Activated naive CD4-positive, alpha-beta T cell treated with anti-CD3 and anti-CD28 coated beads, Interleukin-2, amount 10 ng/mL, durations not matched to agents 7 days and 5 days (primary cell): ENCODE data around the gene MOG.

Source experiments
- CTCF ChIA-PET: fragments of 350-600 bp; sonication (Branson Sonifier 250); formaldehyde crosslinking; loops from one replicate; lab custom pipeline; 2021; ENCODE audit warnings: antibody characterized with exemption; lab: Charles Lee
- DNase-seq: peaks from one replicate; pipeline ENCODE4 v3.0.0-alpha.2; 2020
- H3K27ac Mint-ChIP-seq: one replicate; pipeline ENCODE4 v1.8.0; 2021; ENCODE audit warnings: mild to moderate bottlenecking, moderate library complexity, mixed read lengths
- H3K27me3 Mint-ChIP-seq: one replicate; pipeline ENCODE4 v1.8.0; 2021; ENCODE audit warnings: mild to moderate bottlenecking, mixed read lengths
- H3K36me3 Mint-ChIP-seq: one replicate; pipeline ENCODE4 v1.8.0; 2021; ENCODE audit warnings: mixed read lengths
- H3K4me1 Mint-ChIP-seq: one replicate; pipeline ENCODE4 v1.8.0; 2021; ENCODE audit warnings: mixed read lengths
- H3K4me3 Mint-ChIP-seq: one replicate; pipeline ENCODE4 v1.8.0; 2021; ENCODE audit warnings: mild to moderate bottlenecking, moderate library complexity, mixed read lengths
- H3K9me3 Mint-ChIP-seq: one replicate; pipeline ENCODE4 v1.8.0; 2021; ENCODE audit warnings: mixed read lengths

Gene MOG

DNA sequence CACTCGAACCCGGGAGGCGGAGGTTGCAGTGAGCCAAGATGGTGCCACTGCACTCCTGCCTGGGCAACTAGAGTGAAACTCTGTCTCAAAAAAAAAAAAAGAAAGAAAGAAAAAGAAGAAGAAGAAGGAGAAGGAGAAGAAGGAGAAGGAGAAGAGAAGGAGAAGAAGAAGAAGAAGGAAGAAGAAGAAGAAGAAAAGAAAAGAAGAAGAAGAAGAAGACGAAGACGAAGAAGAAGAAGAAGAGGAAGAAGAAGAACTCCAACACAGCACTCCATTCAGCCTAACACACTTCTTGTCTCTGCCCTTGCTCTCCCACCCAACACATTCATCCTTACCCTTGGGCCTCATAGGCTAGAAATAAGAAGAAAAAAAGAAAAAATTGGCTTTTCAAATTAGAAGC is 17.1 kb downstream of the MOG start:
- CTCF ChIA-PET: no interaction called here
- H3K4me1 Mint-ChIP-seq: peaks cover 11% of the 10 kb centered on the region
- no peak overlapping the region for H3K27ac Mint-ChIP-seq
- DNase-seq: no peak
- no peaks in the 10 kb centered on the region for H3K9me3 Mint-ChIP-seq
- no peaks in the 10 kb centered on the region for H3K36me3 Mint-ChIP-seq
- no peak overlapping the region for H3K4me3 Mint-ChIP-seq
- H3K27me3 Mint-ChIP-seq: peaks cover 56% of the 10 kb centered on the region

- DNase-seq: no peak
- peaks cover 11% of the 10 kb centered on the region for H3K4me1 Mint-ChIP-seq
- peaks cover 48% of the 10 kb centered on the region for H3K27me3 Mint-ChIP-seq
- CTCF ChIA-PET: interaction anchor here (5.2 kb wide), 1 partner anchor 22 kb away, joined by 30 read pairs; no protein-coding TSS in a partner anchor
- H3K27ac Mint-ChIP-seq: no peak overlapping the region
- no peaks in the 10 kb centered on the region for H3K36me3 Mint-ChIP-seq
- no peaks in the 10 kb centered on the region for H3K9me3 Mint-ChIP-seq
- no peak overlapping the region for H3K4me3 Mint-ChIP-seq
Observed at GRCh38 chr6:29675561-29675960, 18.7 kb downstream of the MOG start.

GRCh38 chr6:29676981-29677601 is 20.2 kb downstream of the MOG start:
- H3K27ac Mint-ChIP-seq: no peak overlapping the region
- no peaks in the 10 kb centered on the region for H3K9me3 Mint-ChIP-seq
- CTCF ChIA-PET: interaction anchor here (0.7 to 5.2 kb wide), 5 partner anchors 23 to 158 kb away, joined by 3 to 30 read pairs (median 5); no protein-coding TSS in a partner anchor
- H3K4me1 Mint-ChIP-seq: peaks cover 11% of the 10 kb centered on the region
- no peak overlapping the region for H3K4me3 Mint-ChIP-seq
- no peak for DNase-seq
- H3K27me3 Mint-ChIP-seq: peaks cover 42% of the 10 kb centered on the region
- no peaks in the 10 kb centered on the region for H3K36me3 Mint-ChIP-seq

DNA sequence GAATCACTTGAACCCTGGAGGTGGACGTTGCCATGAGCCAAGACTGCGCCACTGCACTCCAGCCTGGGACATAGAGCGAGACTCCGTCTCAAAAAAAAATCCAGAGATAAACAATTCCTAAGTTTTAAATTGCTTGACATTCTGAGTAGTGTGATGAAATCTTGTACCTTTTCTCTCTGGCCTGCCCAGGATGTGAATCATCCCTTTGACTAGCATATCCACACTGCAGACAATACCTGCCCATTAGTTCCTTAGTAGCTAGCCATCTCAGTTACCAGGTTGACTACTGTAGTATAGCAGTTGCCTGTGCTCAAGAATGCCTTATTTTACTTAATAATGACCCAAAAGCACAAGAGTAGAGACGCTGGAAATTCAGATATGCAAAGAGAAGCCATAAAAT is 21.2 kb downstream of the MOG start:
- Mint-ChIP-seq H3K4me3 (no peak overlapping the region), H3K27me3 (peaks cover 33% of the 10 kb centered on the region), H3K27ac (no peak overlapping the region), H3K4me1 (peaks cover 11% of the 10 kb centered on the region), H3K9me3 (no peaks in the 10 kb centered on the region), H3K36me3 (no peaks in the 10 kb centered on the region)
- no peak for DNase-seq
- CTCF ChIA-PET: interaction anchor here (1.4 to 5.2 kb wide), 2 partner anchors 24 to 157 kb away, joined by 5 to 30 read pairs; no protein-coding TSS in a partner anchor

GRCh38 chr6:29679962-29680361 is 23.1 kb downstream of the MOG start:
- Mint-ChIP-seq H3K4me1 (peaks cover 18% of the 10 kb centered on the region), H3K36me3 (no peaks in the 10 kb centered on the region), H3K4me3 (no peak overlapping the region), H3K27ac (no peak overlapping the region), H3K9me3 (no peaks in the 10 kb centered on the region), H3K27me3 (peaks cover 21% of the 10 kb centered on the region)
- no peak for DNase-seq
- CTCF ChIA-PET: no interaction called here

DNA sequence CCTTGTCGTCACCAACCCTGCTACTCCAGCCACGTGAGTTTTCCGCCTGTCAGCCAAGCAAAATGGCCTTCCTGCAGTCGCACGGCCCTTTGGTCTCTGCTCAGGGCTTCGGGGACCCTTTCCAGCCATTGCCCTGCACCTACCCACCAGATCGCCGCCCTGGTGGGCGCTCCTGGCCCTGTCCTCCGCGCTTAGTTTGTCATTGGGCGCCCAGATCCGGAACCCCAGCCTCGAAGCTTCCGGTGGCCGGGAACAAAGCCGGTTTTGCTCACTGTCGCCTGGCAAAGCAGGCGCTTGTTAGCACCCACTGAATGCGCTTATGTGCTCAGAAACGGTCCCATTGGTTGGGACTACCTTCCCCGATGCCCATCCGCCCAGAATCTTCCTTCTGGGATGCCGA is 23.5 kb downstream of the MOG start:
- H3K9me3 Mint-ChIP-seq: no peaks in the 10 kb centered on the region
- peaks cover 18% of the 10 kb centered on the region for H3K27me3 Mint-ChIP-seq
- H3K36me3 Mint-ChIP-seq: no peaks in the 10 kb centered on the region
- H3K4me3 Mint-ChIP-seq: no peak overlapping the region
- DNase-seq: no peak
- no peak overlapping the region for H3K27ac Mint-ChIP-seq
- CTCF ChIA-PET: interaction anchor here (1.5 kb wide), 1 partner anchor 27 kb away, joined by 4 read pairs; no protein-coding TSS in a partner anchor
- peaks cover 18% of the 10 kb centered on the region for H3K4me1 Mint-ChIP-seq

DNA sequence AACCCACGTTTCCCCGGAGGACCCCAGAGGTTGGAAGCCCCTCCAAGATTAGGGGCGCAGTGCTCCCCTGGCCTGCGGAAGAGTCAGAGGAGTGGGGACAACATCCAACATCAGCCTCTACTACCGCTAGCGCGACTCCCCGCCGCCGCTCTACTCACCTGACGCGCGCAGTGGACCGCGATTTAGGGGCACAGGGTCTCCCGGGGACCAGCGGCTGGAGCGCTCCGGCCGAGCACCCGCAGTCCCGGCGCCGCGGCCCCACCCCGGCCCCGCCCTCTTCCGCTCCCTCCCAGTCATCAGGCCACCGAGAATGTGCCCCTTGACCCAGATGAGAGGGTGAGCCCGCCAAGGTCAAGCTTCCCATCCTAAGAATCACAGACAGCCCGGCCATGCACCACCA is 24.0 kb downstream of the MOG start, which contains the start of gene ZFP57:
Gene ZFP57 (minus strand): TSS at position 249 of the 400 bp plus-strand sequence. CDS start 4,149 bp downstream, outside the sequence.
- H3K4me3 Mint-ChIP-seq: no peak within 1 kb of the TSS
- no peak within 1 kb of the TSS for H3K27ac Mint-ChIP-seq
- no peaks in the 10 kb centered on the region for H3K36me3 Mint-ChIP-seq
- CTCF ChIA-PET: interaction anchor here (1.5 kb wide), 1 partner anchor 27 kb away, joined by 4 read pairs; no protein-coding TSS in a partner anchor
- DNase-seq: no peak
- H3K27me3 Mint-ChIP-seq: peaks cover 23% of the 10 kb centered on the region
- no peaks in the 10 kb centered on the region for H3K9me3 Mint-ChIP-seq
- peaks cover 18% of the 10 kb centered on the region for H3K4me1 Mint-ChIP-seq

- H3K27me3 Mint-ChIP-seq: peaks cover 28% of the 10 kb centered on the region
- H3K27ac Mint-ChIP-seq: no peak overlapping the region
- no peak for DNase-seq
- peaks cover 13% of the 10 kb centered on the region for H3K4me1 Mint-ChIP-seq
- CTCF ChIA-PET: interaction anchor here (0.8 to 1.6 kb wide), 3 partner anchors 28 to 97 kb away, joined by 3 to 4 read pairs (median 3); no protein-coding TSS in a partner anchor
- H3K36me3 Mint-ChIP-seq: no peaks in the 10 kb centered on the region
- no peak overlapping the region for H3K4me3 Mint-ChIP-seq
- H3K9me3 Mint-ChIP-seq: no peaks in the 10 kb centered on the region
Observed at GRCh38 chr6:29681811-29682210, 24.9 kb downstream of the MOG start.

DNA sequence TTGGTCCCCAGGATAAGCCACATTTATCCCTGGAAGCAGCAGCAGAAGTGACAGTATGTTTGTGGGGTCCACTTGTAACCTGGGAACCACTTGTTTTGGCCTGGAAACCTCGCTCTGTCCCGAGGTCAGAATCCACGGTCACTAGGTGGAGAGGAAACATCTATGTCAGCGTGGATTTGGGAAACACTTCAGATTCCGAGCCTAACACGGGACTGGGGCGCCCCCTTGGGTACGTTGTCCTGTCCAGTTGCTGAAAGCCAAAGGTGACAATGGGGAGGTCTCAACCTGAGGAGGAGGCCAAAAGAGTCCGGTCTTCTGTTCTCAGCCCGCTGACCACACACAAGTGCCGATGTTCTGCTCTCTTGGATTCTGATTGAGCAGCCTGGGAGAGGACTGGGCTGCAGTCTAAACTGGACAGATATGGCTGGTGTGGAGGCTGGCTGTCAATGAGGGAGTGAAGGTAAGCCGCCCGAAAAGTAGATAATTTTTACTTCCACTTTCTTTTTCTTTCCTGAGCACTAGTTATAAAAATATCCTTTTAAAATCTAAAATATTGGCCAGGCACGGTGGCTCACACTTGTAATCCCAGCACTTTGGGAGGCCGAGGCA is 28.9 kb downstream of the MOG start:
- no peaks in the 10 kb centered on the region for H3K9me3 Mint-ChIP-seq
- H3K4me1 Mint-ChIP-seq: peaks cover 7% of the 10 kb centered on the region
- H3K4me3 Mint-ChIP-seq: no peak overlapping the region
- DNase-seq: no peak
- CTCF ChIA-PET: interaction anchor here (2.0 kb wide), 1 partner anchor 11 kb away, joined by 10 read pairs; no protein-coding TSS in a partner anchor
- peaks cover 36% of the 10 kb centered on the region for H3K27me3 Mint-ChIP-seq
- no peaks in the 10 kb centered on the region for H3K36me3 Mint-ChIP-seq
- H3K27ac Mint-ChIP-seq: no peak overlapping the region

DNA sequence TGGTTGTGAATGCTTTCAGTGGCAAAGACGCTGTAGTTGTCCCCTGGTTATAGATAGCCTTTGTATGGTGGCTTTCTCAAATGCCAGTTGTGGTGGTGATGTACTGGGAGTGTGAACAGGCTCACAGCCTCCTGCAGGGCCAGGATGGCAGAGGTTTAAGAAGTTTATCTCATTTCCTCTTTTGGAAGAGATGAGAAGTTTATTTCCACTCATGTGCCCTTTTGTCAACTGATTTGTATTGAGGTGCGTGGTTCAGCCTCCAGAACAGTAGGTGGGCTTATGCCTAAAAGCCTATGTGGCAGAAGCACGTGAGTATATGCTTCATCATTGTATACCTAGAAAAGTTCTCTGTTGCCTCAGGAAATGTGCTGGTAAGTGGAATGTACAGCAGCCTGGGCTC is 37.7 kb downstream of the MOG start:
- Mint-ChIP-seq H3K4me3 (no peak overlapping the region), H3K4me1 (no peaks in the 10 kb centered on the region), H3K27ac (no peak overlapping the region), H3K36me3 (no peaks in the 10 kb centered on the region), H3K9me3 (peaks cover 6% of the 10 kb centered on the region), H3K27me3 (peaks cover 44% of the 10 kb centered on the region)
- CTCF ChIA-PET: interaction anchor here (0.6 to 3.5 kb wide), 3 partner anchors 43 to 140 kb away, joined by 3 to 24 read pairs (median 4); no protein-coding TSS in a partner anchor
- no peak for DNase-seq

DNA sequence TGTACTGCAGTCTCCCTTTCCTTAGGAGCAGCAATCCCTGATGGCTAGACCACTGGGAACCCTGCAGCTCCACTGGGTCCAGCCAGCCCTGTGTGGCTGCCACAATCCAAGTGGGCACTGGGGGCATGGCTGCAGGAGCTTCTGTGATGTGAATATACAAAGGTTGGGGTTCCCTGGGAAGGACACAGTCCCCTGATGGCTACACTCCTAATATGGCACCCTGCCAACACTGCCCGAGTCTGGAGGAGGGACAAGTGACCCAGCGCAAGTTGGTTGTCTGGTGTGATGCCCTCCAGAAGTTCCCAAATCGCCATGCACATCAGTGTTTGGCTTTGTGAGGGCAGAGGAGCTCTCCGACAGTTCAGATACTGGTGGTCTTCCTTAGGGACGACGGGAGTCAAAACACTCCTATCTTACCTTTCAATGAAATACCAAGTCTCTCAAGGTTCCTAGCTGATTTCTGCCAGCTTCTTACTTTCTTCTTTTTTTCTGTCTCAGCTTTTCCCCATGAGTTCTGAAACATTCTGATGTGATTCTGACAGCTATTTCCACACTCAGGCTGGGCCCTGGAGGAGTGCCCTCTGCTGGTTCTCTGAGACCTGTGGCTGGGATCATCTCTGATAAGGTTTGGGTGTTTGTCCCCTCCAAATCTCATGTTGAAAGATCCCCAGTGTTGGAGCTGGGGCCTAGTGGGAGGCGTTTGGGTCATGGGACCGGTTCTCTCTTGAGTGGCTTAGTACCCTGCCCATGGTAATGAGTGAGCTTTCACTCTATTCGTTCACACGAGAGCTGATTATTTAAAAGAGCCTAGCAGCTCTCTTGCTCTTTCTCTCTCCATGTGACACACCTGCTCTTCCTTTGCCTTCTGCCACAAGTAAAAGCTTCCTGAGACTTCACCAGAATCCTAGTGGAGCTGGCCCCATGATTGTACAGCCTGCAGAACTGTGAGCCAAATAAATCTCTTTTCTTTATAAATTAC is 39.5 kb downstream of the MOG start:
- CTCF ChIA-PET: interaction anchor here (0.7 to 3.5 kb wide), 15 partner anchors 8 to 82 kb away, joined by 3 to 24 read pairs (median 4); partner anchors contain the start of gene MOG
- peaks cover 39% of the 10 kb centered on the region for H3K27me3 Mint-ChIP-seq
- no peaks in the 10 kb centered on the region for H3K4me1 Mint-ChIP-seq
- H3K27ac Mint-ChIP-seq: no peak overlapping the region
- H3K36me3 Mint-ChIP-seq: no peaks in the 10 kb centered on the region
- H3K9me3 Mint-ChIP-seq: peaks cover 6% of the 10 kb centered on the region
- peak; percentile 34 for DNase-seq
- H3K4me3 Mint-ChIP-seq: no peak overlapping the region

- CTCF ChIA-PET: interaction anchor here (0.7 to 1.9 kb wide), 21 partner anchors 10 to 263 kb away, joined by 3 to 11 read pairs (median 4); no protein-coding TSS in a partner anchor
- Mint-ChIP-seq H3K4me3 (no peak overlapping the region), H3K9me3 (no peaks in the 10 kb centered on the region), H3K27ac (no peak overlapping the region), H3K36me3 (no peaks in the 10 kb centered on the region), H3K4me1 (peaks cover 24% of the 10 kb centered on the region), H3K27me3 (peaks cover 44% of the 10 kb centered on the region)
- peak; percentile 80 for DNase-seq
Observed at GRCh38 chr6:29702519-29703103, 45.7 kb downstream of the MOG start.
